NCI-H526 (cell line): ENCODE data around the gene CDH4.

Experiments used
- DNase-seq, 2 experiments: peaks; one replicate each; lab custom pipeline; 2025; lab: John Stamatoyannopoulos, UW

The CDH4 gene

GRCh38 chr20:61580958-61581824 lies 329.1 kb downstream of the CDH4 start:
- DNase-seq, result no peak

GRCh38 chr20:61581825-61582188 lies 329.7 kb downstream of the CDH4 start:
- no peak for DNase-seq

- DNase-seq, result no peak
Measured at GRCh38 chr20:61582196-61582923, 330.3 kb downstream of the CDH4 start.

GRCh38 chr20:61583356-61583755 lies 331.3 kb downstream of the CDH4 start:
- DNase-seq, result no peak

- DNase-seq, result no peak
Measured at GRCh38 chr20:61584851-61585250, 332.8 kb downstream of the CDH4 start.

- no peak for DNase-seq
Measured at GRCh38 chr20:61585764-61586163, 333.7 kb downstream of the CDH4 start.

GRCh38 chr20:61587036-61587435 lies 335.0 kb downstream of the CDH4 start:
- no peak for DNase-seq

- DNase-seq, result no peak
Measured at GRCh38 chr20:61587681-61588289, 335.7 kb downstream of the CDH4 start.

- DNase-seq, result no peak
Measured at GRCh38 chr20:61588411-61589385, 336.6 kb downstream of the CDH4 start.

- DNase-seq, result no peak
Measured at GRCh38 chr20:61590236-61590635, 338.2 kb downstream of the CDH4 start.

- DNase-seq, result no peak
Measured at GRCh38 chr20:61593516-61593915, 341.5 kb downstream of the CDH4 start.

- no peak for DNase-seq
Measured at GRCh38 chr20:61594198-61594597, 342.1 kb downstream of the CDH4 start.

GRCh38 chr20:61595216-61595615 lies 343.2 kb downstream of the CDH4 start:
- DNase-seq, result no peak

- DNase-seq, result no peak
Measured at GRCh38 chr20:61596687-61597330, 344.7 kb downstream of the CDH4 start.

- no peak for DNase-seq
Measured at GRCh38 chr20:61597996-61598395, 345.9 kb downstream of the CDH4 start.

GRCh38 chr20:61598586-61598985 lies 346.5 kb downstream of the CDH4 start:
- DNase-seq, result no peak

- DNase-seq, result peak in 1 of 2 experiments; percentile 48
Measured at GRCh38 chr20:61599061-61599531, 347.0 kb downstream of the CDH4 start.

- DNase-seq, result no peak
Measured at GRCh38 chr20:61599541-61599992, 347.5 kb downstream of the CDH4 start.

- DNase-seq, result no peak
Measured at GRCh38 chr20:61600016-61600415, 348.0 kb downstream of the CDH4 start.

- DNase-seq, result no peak
Measured at GRCh38 chr20:61601361-61601760, 349.3 kb downstream of the CDH4 start.

GRCh38 chr20:61601853-61602252 lies 349.8 kb downstream of the CDH4 start:
- no peak for DNase-seq
